DND-41 (cell line): ENCODE measurements around the gene PAFAH1B2.

Source experiments
- EZH2 ChIP-seq: IDR thresholded peaks from 3 replicates; pipeline ENCODE4 v1.6.1; 2012; ENCODE audit warnings: borderline replicate concordance, low read depth, mild to moderate bottlenecking, moderate library complexity, low read length, inconsistent platforms; ENCODE audit not compliant: severe bottlenecking
- TF ChIP-seq, protein P1 (sequence below): IDR thresholded peaks from 2 replicates; pipeline ENCODE4 v1.5.1; 2012; ENCODE audit warnings: borderline replicate concordance, low read length, moderate library complexity, mild to moderate bottlenecking; ENCODE audit not compliant: poor library complexity, severe bottlenecking; ENCODE audit errors: extremely low read depth

DNA sequence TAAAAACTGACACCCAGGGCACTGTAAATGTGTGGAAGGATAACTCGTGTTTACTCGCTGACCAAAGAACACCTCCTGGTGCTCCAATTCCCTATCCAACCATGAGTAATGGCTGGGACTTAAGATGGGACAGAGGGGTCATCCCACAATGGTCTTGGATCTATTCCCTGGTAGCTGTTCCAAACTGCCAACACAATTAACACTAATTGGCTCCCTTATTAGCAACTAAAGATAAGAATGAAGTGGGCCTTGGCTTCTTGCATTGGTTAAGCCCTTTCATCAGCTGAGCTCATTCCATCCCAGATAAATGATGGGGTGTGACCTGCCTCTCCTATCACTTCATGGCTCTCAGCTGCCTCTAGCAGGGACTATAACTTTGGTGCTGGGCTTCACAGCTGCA lies 44.4 kb upstream of the PAFAH1B2 start:
- TF ChIP-seq, protein P1, sequence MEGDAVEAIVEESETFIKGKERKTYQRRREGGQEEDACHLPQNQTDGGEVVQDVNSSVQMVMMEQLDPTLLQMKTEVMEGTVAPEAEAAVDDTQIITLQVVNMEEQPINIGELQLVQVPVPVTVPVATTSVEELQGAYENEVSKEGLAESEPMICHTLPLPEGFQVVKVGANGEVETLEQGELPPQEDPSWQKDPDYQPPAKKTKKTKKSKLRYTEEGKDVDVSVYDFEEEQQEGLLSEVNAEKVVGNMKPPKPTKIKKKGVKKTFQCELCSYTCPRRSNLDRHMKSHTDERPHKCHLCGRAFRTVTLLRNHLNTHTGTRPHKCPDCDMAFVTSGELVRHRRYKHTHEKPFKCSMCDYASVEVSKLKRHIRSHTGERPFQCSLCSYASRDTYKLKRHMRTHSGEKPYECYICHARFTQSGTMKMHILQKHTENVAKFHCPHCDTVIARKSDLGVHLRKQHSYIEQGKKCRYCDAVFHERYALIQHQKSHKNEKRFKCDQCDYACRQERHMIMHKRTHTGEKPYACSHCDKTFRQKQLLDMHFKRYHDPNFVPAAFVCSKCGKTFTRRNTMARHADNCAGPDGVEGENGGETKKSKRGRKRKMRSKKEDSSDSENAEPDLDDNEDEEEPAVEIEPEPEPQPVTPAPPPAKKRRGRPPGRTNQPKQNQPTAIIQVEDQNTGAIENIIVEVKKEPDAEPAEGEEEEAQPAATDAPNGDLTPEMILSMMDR, result no peak
- TF ChIP-seq EZH2, result no peak
